ENCODE measurements around the gene CHRM1. TPM values are rescaled to one million over a fixed set of nuclear protein-coding genes. Genes with fewer than 3 reads are reported as not detected.

Gene CHRM1
- total RNA-seq, 2 donors from 2014 or later, result 1.2 to 1.8 TPM

GRCh38 chr11:62897311-62897710 is 23.9 kb downstream of the CHRM1 start:
- no peaks in the 10 kb centered on the region for H3K4me1 ChIP-seq
- no peak for TF ChIP-seq CTCF (IDR thresholded peaks at IDR 0.05)
- no peak overlapping the region for H3K27ac ChIP-seq
- H3K27me3 ChIP-seq, result no peaks in the 10 kb centered on the region
- intact Hi-C loops (cut with DNase I), result no loop called here
- no peaks in the 10 kb centered on the region for H3K36me3 ChIP-seq
- H3K9me3 ChIP-seq, result no peaks in the 10 kb centered on the region
- no peak overlapping the region for H3K9ac ChIP-seq (ENCODE audit: low read depth in 2 of 2, low read length in 2 of 2)
- no peak for DNase-seq
- no peak overlapping the region for H3K4me3 ChIP-seq

DNA sequence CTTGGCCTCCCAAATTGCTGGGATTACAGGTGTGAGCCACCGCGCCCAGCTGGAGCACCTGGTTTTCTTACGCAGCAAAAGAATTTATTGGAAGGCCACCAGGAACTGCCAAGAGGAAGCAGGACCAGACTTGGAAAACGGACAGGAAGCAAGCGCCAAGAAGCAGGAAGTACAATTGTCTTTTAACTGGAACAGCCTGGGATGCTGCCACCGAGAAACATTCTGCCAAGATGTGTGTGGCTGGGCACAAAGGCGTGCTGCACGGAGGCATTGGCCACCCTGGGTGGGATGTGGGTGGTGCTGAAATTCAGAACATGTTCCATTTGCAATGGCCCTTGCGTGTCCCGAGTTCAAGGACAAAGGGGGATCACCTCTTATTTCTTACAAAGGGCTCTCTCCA is 25.1 kb downstream of the CHRM1 start:
- Histone ChIP-seq H3K4me3 (no peak overlapping the region), H3K36me3 (no peaks in the 10 kb centered on the region), H3K27me3 (no peaks in the 10 kb centered on the region), H3K27ac (no peak overlapping the region), H3K4me1 (no peaks in the 10 kb centered on the region), H3K9me3 (no peaks in the 10 kb centered on the region), H3K9ac (ENCODE audit: low read depth in 2 of 2, low read length in 2 of 2) (no peak overlapping the region)
- no peak for DNase-seq
- no peak for TF ChIP-seq CTCF (IDR thresholded peaks at IDR 0.05)
- intact Hi-C loops (cut with DNase I), result no loop called here

DNA sequence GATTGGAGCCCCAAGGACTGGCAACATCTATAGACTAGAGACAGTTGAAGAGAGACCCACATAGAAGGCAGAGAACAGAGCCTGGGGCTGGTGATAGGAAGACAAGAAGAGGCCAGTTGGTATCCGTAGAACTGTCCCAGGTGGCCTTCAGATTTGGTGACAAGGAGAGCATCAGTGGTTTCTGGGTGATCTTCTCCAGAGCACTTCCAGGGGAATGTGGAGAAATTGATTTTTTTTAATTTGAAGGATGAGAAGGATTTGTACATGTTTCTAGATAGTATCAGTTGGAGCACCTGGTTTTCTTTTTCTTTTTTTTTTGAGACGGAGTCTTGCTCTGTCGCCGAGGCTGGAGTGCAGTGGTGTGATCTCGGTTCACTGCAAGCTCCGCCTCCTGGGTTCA is 25.7 kb downstream of the CHRM1 start:
- Histone ChIP-seq H3K4me1 (no peaks in the 10 kb centered on the region), H3K9ac (ENCODE audit: low read depth in 2 of 2, low read length in 2 of 2) (no peak overlapping the region), H3K4me3 (no peak overlapping the region), H3K27ac (no peak overlapping the region), H3K36me3 (no peaks in the 10 kb centered on the region), H3K27me3 (no peaks in the 10 kb centered on the region), H3K9me3 (no peaks in the 10 kb centered on the region)
- DNase-seq, result no peak
- no peak for TF ChIP-seq CTCF (IDR thresholded peaks at IDR 0.05)
- intact Hi-C loops (cut with DNase I), result no loop called here

GRCh38 chr11:62892077-62892922 is 28.9 kb downstream of the CHRM1 start:
- Histone ChIP-seq H3K9me3 (no peaks in the 10 kb centered on the region), H3K27ac (no peak overlapping the region), H3K27me3 (no peaks in the 10 kb centered on the region), H3K4me1 (no peaks in the 10 kb centered on the region), H3K4me3 (no peak overlapping the region), H3K36me3 (peaks cover 16% of the 10 kb centered on the region), H3K9ac (ENCODE audit: low read depth in 2 of 2, low read length in 2 of 2) (no peak overlapping the region)
- no peak for TF ChIP-seq CTCF (IDR thresholded peaks at IDR 0.05)
- intact Hi-C loops (cut with DNase I), result no loop called here
- no peak for DNase-seq

DNA sequence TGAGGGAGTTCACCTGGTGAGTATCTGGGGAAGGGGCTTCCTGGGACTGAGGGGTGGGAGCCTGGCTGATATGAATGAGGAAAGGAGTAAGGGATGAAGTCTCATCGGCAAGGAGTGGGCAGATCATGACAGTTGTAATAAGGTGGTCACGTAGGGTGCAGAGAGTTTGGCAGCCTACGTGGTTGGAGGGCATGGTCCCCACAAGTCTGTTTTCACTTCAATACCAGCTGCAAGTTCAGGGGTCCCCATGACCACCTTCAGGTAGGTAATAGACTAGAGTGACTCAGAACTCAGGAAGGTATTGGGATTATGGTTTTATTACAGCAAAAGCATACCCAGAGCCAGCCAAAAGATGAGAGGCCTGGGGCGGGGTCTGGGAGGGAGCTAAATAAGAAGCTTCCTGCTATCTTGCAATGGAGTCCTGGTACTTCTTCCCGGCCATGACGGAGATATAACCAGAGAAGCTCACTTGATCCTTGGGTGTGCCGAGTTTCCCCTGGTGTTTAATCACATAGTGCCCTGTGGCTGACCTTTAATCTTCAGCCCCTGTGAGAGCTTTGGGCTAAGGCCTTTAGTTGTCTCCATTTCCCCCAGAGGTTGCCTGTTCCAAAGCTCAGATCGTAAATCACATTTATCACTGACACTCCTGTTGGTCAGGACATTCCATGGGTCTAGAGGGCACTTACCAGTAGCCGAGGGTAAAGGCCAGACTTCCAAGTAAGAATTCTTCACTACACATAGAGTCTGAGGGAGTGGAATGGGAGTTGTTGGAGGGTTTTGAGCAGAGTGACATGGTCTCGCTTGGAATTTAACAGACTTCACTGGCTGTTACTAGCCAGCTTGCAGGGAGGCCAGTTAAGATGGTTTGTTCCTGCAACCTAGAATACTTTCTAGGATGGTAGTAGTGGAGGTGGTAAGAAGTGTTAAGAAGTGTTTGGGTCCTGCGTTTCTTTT is 31.4 kb downstream of the CHRM1 start:
- Histone ChIP-seq H3K4me3 (no peak overlapping the region), H3K27me3 (no peaks in the 10 kb centered on the region), H3K9ac (ENCODE audit: low read depth in 2 of 2, low read length in 2 of 2) (peak overlapping the region in 1 of 2 donors; percentile 9), H3K36me3 (peaks cover 35% of the 10 kb centered on the region), H3K27ac (peak overlapping the region; percentile 54), H3K9me3 (no peaks in the 10 kb centered on the region), H3K4me1 (no peaks in the 10 kb centered on the region)
- TF ChIP-seq CTCF (IDR thresholded peaks at IDR 0.05), result no peak
- DNase-seq, result peak; percentile 66
- intact Hi-C loops (cut with DNase I), result no loop called here

Measured in colonic mucosa (tissue), 4 donors.